Measurements from ENCODE around the gene LNX1.

The LNX1 gene

DNA sequence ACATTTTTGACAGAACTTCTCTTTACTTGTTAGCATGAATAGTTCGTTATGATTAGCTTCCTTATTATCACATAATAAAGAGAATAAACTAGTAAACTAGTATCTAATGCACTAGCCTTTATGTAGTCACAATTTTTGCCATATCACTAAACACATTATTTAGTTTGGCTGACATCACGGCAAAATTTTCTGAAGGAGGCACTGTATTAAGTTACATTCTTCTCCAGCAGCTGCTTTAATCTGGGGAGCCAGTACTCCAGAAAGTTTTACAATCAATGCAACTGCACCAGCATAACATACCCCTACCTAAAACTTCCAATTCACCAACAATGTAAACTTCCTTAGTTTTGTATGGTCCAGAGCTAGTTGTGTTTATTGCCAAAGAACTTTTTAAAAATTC, 126.0 kb downstream of the LNX1 start:
- Histone ChIP-seq H2AFZ (ENCODE audit: insufficient read depth, low read length, poor library complexity) (no peak overlapping the region), H4K12ac (ENCODE audit: low read depth, low read length) (no peak overlapping the region), H3K79me1 (ENCODE audit: low read length) (no peaks in the 10 kb centered on the region), H3K27me3 (ENCODE audit: insufficient read depth, low read length) (no peaks in the 10 kb centered on the region), H3K9ac (ENCODE audit: low read length) (no peak overlapping the region), H3K14ac (ENCODE audit: low read length) (no peak overlapping the region), H3K23ac (ENCODE audit: low read length) (no peak overlapping the region), H3K27ac (ENCODE audit: low read depth, low read length) (no peak overlapping the region), H3K36me3 (ENCODE audit: control insufficient read depth in 1 of 2, insufficient read depth in 2 of 2, low read length in 2 of 2) (peaks cover 3 to 5% of the 10 kb centered on the region in 2 experiments), H3K4me1 (ENCODE audit: control insufficient read depth in 1 of 2, insufficient read depth in 2 of 2, low read length in 2 of 2) (no peaks in the 10 kb centered on the region), H4K91ac (ENCODE audit: low read depth, low read length) (no peak overlapping the region), H4K8ac (ENCODE audit: low read depth, low read length) (no peak overlapping the region), H3K4me3 (ENCODE audit: low read depth, low read length) (no peak overlapping the region), H2AK5ac (ENCODE audit: low read length) (no peak overlapping the region), H3K4ac (ENCODE audit: low read depth, low read length) (no peak overlapping the region), H3K4me2 (ENCODE audit: low read length) (no peak overlapping the region), H3K18ac (ENCODE audit: low read length) (no peak overlapping the region), H2BK120ac (ENCODE audit: insufficient read depth, low read length, poor library complexity) (no peak overlapping the region), H3K79me2 (ENCODE audit: control insufficient read depth, insufficient read depth, low read length, poor library complexity) (no peaks in the 10 kb centered on the region), H3K9me3 (ENCODE audit: insufficient read depth, low read depth, low read length) (peaks cover 7% of the 10 kb centered on the region), H2BK12ac (ENCODE audit: low read length) (no peak overlapping the region), H2BK5ac (ENCODE audit: low read depth, low read length, poor library complexity) (no peak overlapping the region)
- DNase-seq = no peak
- no CpG with 5 or more reads among the region's 2 CpGs for WGBS (ENCODE audit: extremely low coverage, insufficient coverage, insufficient read length)

DNA sequence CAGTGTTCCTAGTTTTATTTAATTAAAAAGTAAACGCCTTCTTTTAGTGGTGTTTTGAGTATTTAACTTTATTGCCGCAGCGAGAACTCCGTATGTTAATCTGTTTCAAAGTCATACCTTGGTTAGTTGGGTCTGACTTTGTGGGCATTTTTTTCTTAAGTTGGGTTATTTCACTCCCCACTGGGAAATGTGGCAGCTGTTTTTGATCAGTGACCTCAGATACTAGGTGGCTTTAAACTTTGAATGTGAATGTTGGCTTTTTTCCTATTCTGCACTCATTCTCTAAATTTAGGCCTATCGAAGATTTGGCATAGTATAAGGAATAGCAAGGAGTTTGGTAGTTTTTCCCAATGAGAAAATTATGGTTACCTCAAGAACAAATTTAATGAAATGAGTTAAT, 127.9 kb downstream of the LNX1 start:
- H4K8ac ChIP-seq (ENCODE audit: low read depth, low read length) = no peak overlapping the region
- DNase-seq = no peak
- H4K12ac ChIP-seq (ENCODE audit: low read depth, low read length) = no peak overlapping the region
- H3K23ac ChIP-seq (ENCODE audit: low read length) = no peak overlapping the region
- no peak overlapping the region for H3K4ac ChIP-seq (ENCODE audit: low read depth, low read length)
- no peaks in the 10 kb centered on the region for H3K27me3 ChIP-seq (ENCODE audit: insufficient read depth, low read length)
- H3K18ac ChIP-seq (ENCODE audit: low read length) = no peak overlapping the region
- H2AFZ ChIP-seq (ENCODE audit: insufficient read depth, low read length, poor library complexity) = no peak overlapping the region
- no peak overlapping the region for H3K4me2 ChIP-seq (ENCODE audit: low read length)
- H3K27ac ChIP-seq (ENCODE audit: low read depth, low read length) = no peak overlapping the region
- no peak overlapping the region for H2BK120ac ChIP-seq (ENCODE audit: insufficient read depth, low read length, poor library complexity)
- H2BK5ac ChIP-seq (ENCODE audit: low read depth, low read length, poor library complexity) = no peak overlapping the region
- H3K9ac ChIP-seq (ENCODE audit: low read length) = no peak overlapping the region
- no peak overlapping the region for H4K91ac ChIP-seq (ENCODE audit: low read depth, low read length)
- peaks cover 6% of the 10 kb centered on the region in 2 experiments for H3K36me3 ChIP-seq (ENCODE audit: control insufficient read depth in 1 of 2, insufficient read depth in 2 of 2, low read length in 2 of 2)
- H3K4me1 ChIP-seq (ENCODE audit: control insufficient read depth in 1 of 2, insufficient read depth in 2 of 2, low read length in 2 of 2) = no peaks in the 10 kb centered on the region
- no peaks in the 10 kb centered on the region for H3K79me1 ChIP-seq (ENCODE audit: low read length)
- H2BK12ac ChIP-seq (ENCODE audit: low read length) = no peak overlapping the region
- H3K9me3 ChIP-seq (ENCODE audit: insufficient read depth, low read depth, low read length) = peaks cover 7% of the 10 kb centered on the region
- H3K79me2 ChIP-seq (ENCODE audit: control insufficient read depth, insufficient read depth, low read length, poor library complexity) = no peaks in the 10 kb centered on the region
- no peak overlapping the region for H2AK5ac ChIP-seq (ENCODE audit: low read length)
- H3K4me3 ChIP-seq (ENCODE audit: low read depth, low read length) = no peak overlapping the region
- WGBS (ENCODE audit: extremely low coverage, insufficient coverage, insufficient read length) = no CpG with 5 or more reads among the region's 5 CpGs
- no peak overlapping the region for H3K14ac ChIP-seq (ENCODE audit: low read length)

DNA sequence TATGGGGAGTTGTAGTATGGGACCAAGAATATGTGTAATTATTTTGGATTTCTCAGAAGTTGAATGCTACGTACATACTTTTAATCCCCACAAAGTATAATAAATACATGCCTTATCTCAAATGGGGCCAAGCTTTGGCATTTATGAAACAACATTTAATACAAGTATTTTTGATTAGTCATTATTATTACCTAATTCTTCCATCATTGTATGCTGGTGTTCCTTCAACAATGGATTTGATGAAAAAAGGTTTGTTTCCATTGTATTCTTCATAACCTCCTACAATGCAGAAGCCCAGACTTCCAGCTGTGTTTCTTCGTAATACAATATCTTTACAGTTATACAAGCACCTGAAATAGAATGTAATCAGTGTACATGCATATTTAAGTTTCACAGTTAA, 130.0 kb downstream of the LNX1 start:
- Histone ChIP-seq H3K79me2 (ENCODE audit: control insufficient read depth, insufficient read depth, low read length, poor library complexity) (no peaks in the 10 kb centered on the region), H3K4me1 (ENCODE audit: control insufficient read depth in 1 of 2, insufficient read depth in 2 of 2, low read length in 2 of 2) (no peaks in the 10 kb centered on the region), H3K9me3 (ENCODE audit: insufficient read depth, low read depth, low read length) (peaks cover under 1% of the 10 kb centered on the region), H2AK5ac (ENCODE audit: low read length) (no peak overlapping the region), H3K18ac (ENCODE audit: low read length) (no peak overlapping the region), H2BK12ac (ENCODE audit: low read length) (no peak overlapping the region), H4K91ac (ENCODE audit: low read depth, low read length) (no peak overlapping the region), H2BK120ac (ENCODE audit: insufficient read depth, low read length, poor library complexity) (no peak overlapping the region), H3K23ac (ENCODE audit: low read length) (no peak overlapping the region), H2AFZ (ENCODE audit: insufficient read depth, low read length, poor library complexity) (no peak overlapping the region), H3K4me3 (ENCODE audit: low read depth, low read length) (no peak overlapping the region), H3K36me3 (ENCODE audit: control insufficient read depth in 1 of 2, insufficient read depth in 2 of 2, low read length in 2 of 2) (peaks cover 2 to 3% of the 10 kb centered on the region in 2 experiments), H3K27me3 (ENCODE audit: insufficient read depth, low read length) (no peaks in the 10 kb centered on the region), H4K12ac (ENCODE audit: low read depth, low read length) (no peak overlapping the region), H3K14ac (ENCODE audit: low read length) (no peak overlapping the region), H3K79me1 (ENCODE audit: low read length) (no peaks in the 10 kb centered on the region), H3K4me2 (ENCODE audit: low read length) (no peak overlapping the region), H2BK5ac (ENCODE audit: low read depth, low read length, poor library complexity) (no peak overlapping the region), H3K27ac (ENCODE audit: low read depth, low read length) (no peak overlapping the region), H3K4ac (ENCODE audit: low read depth, low read length) (no peak overlapping the region), H4K8ac (ENCODE audit: low read depth, low read length) (no peak overlapping the region), H3K9ac (ENCODE audit: low read length) (no peak overlapping the region)
- no CpG with 5 or more reads among the region's 2 CpGs for WGBS (ENCODE audit: extremely low coverage, insufficient coverage, insufficient read length)
- no peak for DNase-seq

DNA sequence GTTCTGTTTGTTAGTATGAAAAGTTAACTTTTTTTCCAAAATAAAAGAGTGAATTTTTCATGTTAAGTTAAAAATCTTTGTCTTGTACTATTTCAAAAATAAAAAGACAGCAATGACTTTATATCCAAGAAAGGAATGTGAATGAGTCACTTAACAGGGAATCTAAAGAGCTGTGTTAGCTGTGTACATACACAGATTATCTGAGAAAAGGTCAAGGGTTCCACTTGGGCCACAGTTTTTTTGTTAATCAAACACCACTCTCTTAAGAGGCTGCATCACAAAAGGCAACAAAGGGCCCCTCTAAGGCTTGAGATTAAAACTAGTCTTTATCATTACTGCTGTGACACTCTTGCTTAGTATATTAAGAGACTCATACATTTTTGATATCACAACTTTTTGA, 131.7 kb downstream of the LNX1 start:
- H4K8ac ChIP-seq (ENCODE audit: low read depth, low read length) = no peak overlapping the region
- no peak overlapping the region for H3K4ac ChIP-seq (ENCODE audit: low read depth, low read length)
- no peak overlapping the region for H3K18ac ChIP-seq (ENCODE audit: low read length)
- no peak overlapping the region for H2AK5ac ChIP-seq (ENCODE audit: low read length)
- H3K27ac ChIP-seq (ENCODE audit: low read depth, low read length) = no peak overlapping the region
- no peak overlapping the region for H2BK120ac ChIP-seq (ENCODE audit: insufficient read depth, low read length, poor library complexity)
- H4K91ac ChIP-seq (ENCODE audit: low read depth, low read length) = no peak overlapping the region
- H3K27me3 ChIP-seq (ENCODE audit: insufficient read depth, low read length) = no peaks in the 10 kb centered on the region
- H3K9me3 ChIP-seq (ENCODE audit: insufficient read depth, low read depth, low read length) = no peaks in the 10 kb centered on the region
- H2BK12ac ChIP-seq (ENCODE audit: low read length) = no peak overlapping the region
- no peaks in the 10 kb centered on the region for H3K79me1 ChIP-seq (ENCODE audit: low read length)
- H3K23ac ChIP-seq (ENCODE audit: low read length) = no peak overlapping the region
- H3K79me2 ChIP-seq (ENCODE audit: control insufficient read depth, insufficient read depth, low read length, poor library complexity) = no peaks in the 10 kb centered on the region
- DNase-seq = no peak
- no peak overlapping the region for H2BK5ac ChIP-seq (ENCODE audit: low read depth, low read length, poor library complexity)
- no peak overlapping the region for H3K4me2 ChIP-seq (ENCODE audit: low read length)
- H4K12ac ChIP-seq (ENCODE audit: low read depth, low read length) = no peak overlapping the region
- H3K14ac ChIP-seq (ENCODE audit: low read length) = no peak overlapping the region
- H3K4me3 ChIP-seq (ENCODE audit: low read depth, low read length) = no peak overlapping the region
- H3K9ac ChIP-seq (ENCODE audit: low read length) = no peak overlapping the region
- H2AFZ ChIP-seq (ENCODE audit: insufficient read depth, low read length, poor library complexity) = no peak overlapping the region
- H3K36me3 ChIP-seq (ENCODE audit: control insufficient read depth in 1 of 2, insufficient read depth in 2 of 2, low read length in 2 of 2) = peaks cover 2 to 5% of the 10 kb centered on the region in 2 experiments
- no peaks in the 10 kb centered on the region for H3K4me1 ChIP-seq (ENCODE audit: control insufficient read depth in 1 of 2, insufficient read depth in 2 of 2, low read length in 2 of 2)

DNA sequence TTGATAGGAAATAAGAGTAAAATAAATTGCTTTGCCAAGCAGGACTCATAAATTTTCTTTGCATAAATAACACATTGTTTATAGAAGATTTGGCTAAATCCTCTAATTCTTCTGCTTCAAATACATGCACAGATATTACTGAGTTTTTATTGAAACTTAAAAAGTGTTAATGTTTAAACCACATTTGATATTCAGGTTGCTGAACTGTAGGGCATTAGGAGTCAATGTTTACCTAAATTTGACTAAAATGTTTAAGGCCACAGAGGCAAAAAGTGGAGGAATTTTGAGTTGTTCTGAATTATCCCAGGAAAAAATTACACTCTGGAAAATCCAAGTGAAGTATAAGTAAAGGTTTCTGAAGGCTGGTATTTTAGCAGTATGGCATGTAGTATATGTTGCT, 135.1 kb downstream of the LNX1 start:
- no peaks in the 10 kb centered on the region for H3K27me3 ChIP-seq (ENCODE audit: insufficient read depth, low read length)
- no peak overlapping the region for H4K12ac ChIP-seq (ENCODE audit: low read depth, low read length)
- no peak overlapping the region for H2AFZ ChIP-seq (ENCODE audit: insufficient read depth, low read length, poor library complexity)
- H3K14ac ChIP-seq (ENCODE audit: low read length) = no peak overlapping the region
- peaks cover 2 to 12% of the 10 kb centered on the region in 2 experiments for H3K36me3 ChIP-seq (ENCODE audit: control insufficient read depth in 1 of 2, insufficient read depth in 2 of 2, low read length in 2 of 2)
- H3K4me2 ChIP-seq (ENCODE audit: low read length) = no peak overlapping the region
- DNase-seq = no peak
- H3K79me2 ChIP-seq (ENCODE audit: control insufficient read depth, insufficient read depth, low read length, poor library complexity) = no peaks in the 10 kb centered on the region
- no peak overlapping the region for H3K4me3 ChIP-seq (ENCODE audit: low read depth, low read length)
- no peak overlapping the region for H2AK5ac ChIP-seq (ENCODE audit: low read length)
- no peak overlapping the region for H2BK12ac ChIP-seq (ENCODE audit: low read length)
- no peaks in the 10 kb centered on the region for H3K79me1 ChIP-seq (ENCODE audit: low read length)
- H2BK5ac ChIP-seq (ENCODE audit: low read depth, low read length, poor library complexity) = no peak overlapping the region
- no peak overlapping the region for H3K4ac ChIP-seq (ENCODE audit: low read depth, low read length)
- no peak overlapping the region for H3K18ac ChIP-seq (ENCODE audit: low read length)
- H4K91ac ChIP-seq (ENCODE audit: low read depth, low read length) = no peak overlapping the region
- H2BK120ac ChIP-seq (ENCODE audit: insufficient read depth, low read length, poor library complexity) = no peak overlapping the region
- H4K8ac ChIP-seq (ENCODE audit: low read depth, low read length) = no peak overlapping the region
- H3K23ac ChIP-seq (ENCODE audit: low read length) = no peak overlapping the region
- H3K4me1 ChIP-seq (ENCODE audit: control insufficient read depth in 1 of 2, insufficient read depth in 2 of 2, low read length in 2 of 2) = no peaks in the 10 kb centered on the region
- H3K9me3 ChIP-seq (ENCODE audit: insufficient read depth, low read depth, low read length) = no peaks in the 10 kb centered on the region
- H3K27ac ChIP-seq (ENCODE audit: low read depth, low read length) = no peak overlapping the region
- H3K9ac ChIP-seq (ENCODE audit: low read length) = no peak overlapping the region
